ENCODE results near the gene RASSF3. TPM values are rescaled to one million over a fixed set of nuclear protein-coding genes. Genes with fewer than 3 reads are reported as not detected.

RASSF3 gene
- total RNA-seq, 4 donors from 2014 or later = 7.3 to 18.7 (median 11.2) TPM

DNA sequence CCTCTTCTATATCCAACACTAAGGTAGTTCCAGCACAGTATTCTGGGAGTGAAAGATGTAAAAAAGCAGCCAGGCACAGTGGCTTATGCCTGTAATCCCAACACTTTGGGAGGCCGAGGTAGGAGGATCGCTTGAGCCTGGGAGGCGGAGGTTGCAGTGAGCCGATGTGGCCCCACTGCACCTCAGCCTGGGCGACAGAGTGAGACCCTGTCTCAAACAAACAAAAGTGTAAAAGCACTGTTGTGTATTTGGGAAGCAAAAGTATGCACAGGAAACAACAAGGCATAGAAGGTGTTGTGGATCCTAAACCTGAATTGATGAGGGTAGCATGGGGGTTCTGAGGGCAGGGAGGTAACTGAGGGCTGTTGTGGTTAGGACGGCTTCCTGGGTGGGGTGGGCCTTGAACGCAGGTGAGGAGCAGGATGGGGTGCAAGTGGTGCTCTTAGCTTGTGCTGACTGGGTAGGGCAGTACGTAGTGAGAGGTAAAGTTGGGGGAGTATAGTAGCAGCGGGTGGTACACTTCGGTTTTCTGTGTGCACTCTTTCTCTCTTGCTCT lies 64.2 kb downstream of the RASSF3 start:
- Histone ChIP-seq H3K27ac (no peak overlapping the region), H3K9me3 (no peaks in the 10 kb centered on the region), H3K27me3 (no peaks in the 10 kb centered on the region), H3K36me3 (no peaks in the 10 kb centered on the region), H3K4me1 (peaks cover 5 to 34% of the 10 kb centered on the region in 2 donors), H3K4me3 (replicated peaks in 1 of 3) (no peak overlapping the region)
- WGBS, 2 donors = 92 to 95% methylated on average over 10 of the region's 10 CpGs
- DNase-seq = no peak
- no peak for TF ChIP-seq POLR2A (IDR thresholded peaks at IDR 0.05)
- TF ChIP-seq, protein P1, sequence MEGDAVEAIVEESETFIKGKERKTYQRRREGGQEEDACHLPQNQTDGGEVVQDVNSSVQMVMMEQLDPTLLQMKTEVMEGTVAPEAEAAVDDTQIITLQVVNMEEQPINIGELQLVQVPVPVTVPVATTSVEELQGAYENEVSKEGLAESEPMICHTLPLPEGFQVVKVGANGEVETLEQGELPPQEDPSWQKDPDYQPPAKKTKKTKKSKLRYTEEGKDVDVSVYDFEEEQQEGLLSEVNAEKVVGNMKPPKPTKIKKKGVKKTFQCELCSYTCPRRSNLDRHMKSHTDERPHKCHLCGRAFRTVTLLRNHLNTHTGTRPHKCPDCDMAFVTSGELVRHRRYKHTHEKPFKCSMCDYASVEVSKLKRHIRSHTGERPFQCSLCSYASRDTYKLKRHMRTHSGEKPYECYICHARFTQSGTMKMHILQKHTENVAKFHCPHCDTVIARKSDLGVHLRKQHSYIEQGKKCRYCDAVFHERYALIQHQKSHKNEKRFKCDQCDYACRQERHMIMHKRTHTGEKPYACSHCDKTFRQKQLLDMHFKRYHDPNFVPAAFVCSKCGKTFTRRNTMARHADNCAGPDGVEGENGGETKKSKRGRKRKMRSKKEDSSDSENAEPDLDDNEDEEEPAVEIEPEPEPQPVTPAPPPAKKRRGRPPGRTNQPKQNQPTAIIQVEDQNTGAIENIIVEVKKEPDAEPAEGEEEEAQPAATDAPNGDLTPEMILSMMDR (IDR thresholded peaks at IDR 0.05) = no peak
- intact Hi-C loops (cut with DNase I) = no loop called here

DNA sequence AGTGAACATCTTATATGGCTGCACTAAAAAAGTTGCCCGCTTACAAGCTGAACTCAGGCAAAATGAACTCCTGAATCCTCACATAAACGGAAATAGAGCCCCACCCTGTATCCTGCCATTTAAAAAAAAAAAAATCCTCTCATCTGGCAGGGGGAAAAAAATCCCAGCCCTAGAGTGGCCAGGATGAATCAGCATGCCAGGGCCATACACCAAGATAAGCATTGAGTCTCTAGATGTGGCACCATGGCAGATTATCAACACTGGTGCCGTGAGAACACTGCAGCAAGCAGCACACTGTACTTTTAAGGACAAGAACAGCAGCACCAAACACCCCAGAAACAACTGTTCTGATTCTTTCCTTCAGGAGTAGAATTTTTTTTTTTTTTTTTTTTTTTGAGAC lies 65.5 kb downstream of the RASSF3 start:
- Histone ChIP-seq H3K36me3 (no peaks in the 10 kb centered on the region), H3K4me3 (replicated peaks in 1 of 3) (no peak overlapping the region), H3K27ac (no peak overlapping the region), H3K4me1 (peaks cover 15 to 32% of the 10 kb centered on the region in 2 donors), H3K9me3 (no peaks in the 10 kb centered on the region), H3K27me3 (no peaks in the 10 kb centered on the region)
- DNase-seq = no peak
- intact Hi-C loops (cut with DNase I) = no loop called here
- TF ChIP-seq, protein P1 (IDR thresholded peaks at IDR 0.05) = no peak
- no peak for TF ChIP-seq POLR2A (IDR thresholded peaks at IDR 0.05)
- 74% methylated on average over 3 of the region's 3 CpGs for WGBS, 2 donors

DNA sequence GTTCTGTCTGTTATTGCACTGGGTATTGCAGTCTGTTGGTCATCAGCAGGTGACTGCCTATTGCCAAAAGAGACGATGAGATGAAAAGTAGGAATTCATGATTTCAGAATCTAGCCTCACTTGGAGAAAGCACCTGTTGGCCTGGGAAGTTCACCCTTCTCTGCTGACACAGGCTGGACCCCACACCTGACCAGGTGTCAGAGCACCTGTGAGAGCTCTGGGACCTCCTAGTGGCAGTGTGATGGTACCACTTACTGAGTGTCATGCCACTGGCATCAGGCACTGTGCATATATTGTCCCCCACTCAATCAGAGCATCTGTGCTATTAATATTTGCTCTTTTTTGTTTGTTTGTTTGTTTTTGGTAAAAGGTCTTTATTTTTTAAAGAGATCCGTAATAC lies 68.0 kb downstream of the RASSF3 start:
- TF ChIP-seq POLR2A (IDR thresholded peaks at IDR 0.05) = no peak
- TF ChIP-seq, protein P1 (IDR thresholded peaks at IDR 0.05) = no peak
- intact Hi-C loops (cut with DNase I) = no loop called here
- peaks cover 15 to 26% of the 10 kb centered on the region in 2 donors for H3K4me1 ChIP-seq

DNA sequence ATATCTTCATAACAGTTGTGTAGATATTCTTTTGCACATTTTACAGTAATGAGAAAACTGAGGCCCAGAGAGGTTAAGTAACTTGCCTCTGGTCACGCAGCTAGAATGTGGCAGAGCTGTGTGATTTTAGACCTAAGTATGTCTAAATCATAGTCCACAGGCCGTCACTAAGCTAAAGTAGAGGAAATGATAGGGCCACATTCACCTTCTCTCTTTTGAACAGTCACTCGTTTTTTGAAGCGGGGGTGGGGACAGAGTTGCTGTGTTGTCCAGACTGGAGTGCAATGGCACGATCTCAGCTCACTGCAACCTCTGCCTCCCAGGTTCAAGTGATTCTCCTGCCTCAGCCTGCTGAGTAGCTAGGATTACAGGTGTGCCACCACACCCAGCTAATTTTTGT lies 68.5 kb downstream of the RASSF3 start:
- Histone ChIP-seq H3K4me1 (peaks cover 15 to 20% of the 10 kb centered on the region in 2 donors), H3K4me3 (replicated peaks in 1 of 3) (no peak overlapping the region), H3K9me3 (no peaks in the 10 kb centered on the region), H3K36me3 (no peaks in the 10 kb centered on the region), H3K27me3 (no peaks in the 10 kb centered on the region), H3K27ac (peak overlapping the region in 1 of 3 donors; percentile 27)
- TF ChIP-seq, protein P1 (IDR thresholded peaks at IDR 0.05) = no peak
- no peak for TF ChIP-seq POLR2A (IDR thresholded peaks at IDR 0.05)
- intact Hi-C loops (cut with DNase I) = no loop called here
- WGBS, 2 donors = 78 to 82% methylated on average over 5 of the region's 5 CpGs
- no peak for DNase-seq

More for the DNA sequence above, 68.0 kb downstream of the RASSF3 start:
- WGBS, 2 donors = 89% methylated on average over 2 of the region's 2 CpGs
- no peak for DNase-seq
- no peak overlapping the region for H3K27ac ChIP-seq
- H3K9me3 ChIP-seq = no peaks in the 10 kb centered on the region
- H3K27me3 ChIP-seq = no peaks in the 10 kb centered on the region
- H3K36me3 ChIP-seq = no peaks in the 10 kb centered on the region
- H3K4me3 ChIP-seq (replicated peaks in 1 of 3) = no peak overlapping the region

DNA sequence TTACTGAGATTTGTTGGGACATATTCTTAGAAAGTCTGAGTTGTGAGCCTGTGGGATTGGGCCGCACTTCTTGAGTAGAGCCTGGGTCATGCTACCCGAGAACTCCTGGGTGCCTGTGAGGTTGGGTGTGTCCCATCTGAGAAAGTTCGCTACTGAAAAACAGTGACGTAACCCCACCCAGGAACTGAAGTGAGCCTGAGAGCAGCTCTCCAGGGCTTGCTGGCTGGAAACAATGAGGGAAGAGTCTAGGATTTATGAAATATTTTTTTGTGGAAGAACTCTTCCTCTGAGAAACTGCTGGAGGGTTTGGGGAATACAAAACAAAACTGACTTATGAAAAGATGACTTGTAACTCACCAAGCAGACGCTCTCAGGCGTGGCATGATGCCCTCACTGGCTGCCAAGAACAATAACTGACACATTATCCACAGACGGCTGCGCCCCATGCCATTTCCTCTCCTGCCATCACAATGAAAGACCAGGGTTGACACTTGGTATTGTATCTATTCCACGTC lies 69.2 kb downstream of the RASSF3 start:
- intact Hi-C loops (cut with DNase I) = no loop called here
- no peak overlapping the region for H3K4me3 ChIP-seq (replicated peaks in 1 of 3)
- no peaks in the 10 kb centered on the region for H3K9me3 ChIP-seq
- no peak for TF ChIP-seq POLR2A (IDR thresholded peaks at IDR 0.05)
- TF ChIP-seq, protein P1 (IDR thresholded peaks at IDR 0.05) = no peak
- peaks cover 15 to 18% of the 10 kb centered on the region in 2 donors for H3K4me1 ChIP-seq
- 34 to 37% methylated on average over 9 of the region's 9 CpGs for WGBS, 2 donors
- H3K27me3 ChIP-seq = no peaks in the 10 kb centered on the region
- H3K27ac ChIP-seq = peak overlapping the region; percentile 20 to 56 (median 27)
- no peaks in the 10 kb centered on the region for H3K36me3 ChIP-seq
- DNase-seq = peak; percentile 57 to 60
